RWPE2 (cell line): ENCODE data around the gene ACAP3.
A peak's percentile ranks its signal among the peaks of the same experiment; 100 is the strongest.

ENCODE experiments used
- ATAC-seq: fragments of 200-7000 bp; cut with Tn5 transposase; 3 replicates; pipeline ENCODE4 v1.9.1; 2021; ENCODE audit warnings: low read depth
- DNase-seq: peaks from one replicate; pipeline ENCODE4 v3.0.0-alpha.2; 2020; ENCODE audit warnings: low spot score
- H3K27ac ChIP-seq: fragments of 450-650 bp; 2 replicates; pipeline ENCODE4 v1.5.1; 2017; ENCODE audit warnings: mild to moderate bottlenecking; ENCODE audit not compliant: poor library complexity, severe bottlenecking
- H3K27me3 ChIP-seq: fragments of 250-450 bp; sonication (Bioruptor Pico); 2 replicates; pipeline ENCODE4 v1.5.1; 2021; ENCODE audit warnings: mild to moderate bottlenecking, moderate library complexity; ENCODE audit not compliant: insufficient read depth, poor library complexity, severe bottlenecking
- H3K36me3 ChIP-seq: fragments of 250-450 bp; sonication (Bioruptor Pico); 2 replicates; pipeline ENCODE4 v1.5.1; 2020; ENCODE audit warnings: low read depth, mild to moderate bottlenecking, moderate library complexity
- H3K4me1 ChIP-seq: fragments of 250-450 bp; sonication (Bioruptor Pico); 2 replicates; pipeline ENCODE4 v1.5.1; 2021; ENCODE audit warnings: mild to moderate bottlenecking, moderate library complexity; ENCODE audit not compliant: insufficient read depth, poor library complexity, severe bottlenecking
- H3K4me3 ChIP-seq: fragments of 250-450 bp; sonication (Bioruptor Pico); 2 replicates; pipeline ENCODE4 v1.5.1; 2021; ENCODE audit warnings: mild to moderate bottlenecking, moderate library complexity; ENCODE audit not compliant: severe bottlenecking
- H3K9me3 ChIP-seq: fragments of 250-450 bp; sonication (Bioruptor Pico); 2 replicates; pipeline ENCODE4 v1.5.1; 2021; ENCODE audit warnings: mild to moderate bottlenecking, moderate library complexity; ENCODE audit not compliant: severe bottlenecking
- TF ChIP-seq, protein P1 (sequence below): fragments of 450-650 bp; IDR thresholded peaks from one replicate; pipeline ENCODE4 v1.5.1; 2017; ENCODE audit warnings: mild to moderate bottlenecking, moderate library complexity; ENCODE audit not compliant: poor library complexity, severe bottlenecking

ACAP3 gene

DNA sequence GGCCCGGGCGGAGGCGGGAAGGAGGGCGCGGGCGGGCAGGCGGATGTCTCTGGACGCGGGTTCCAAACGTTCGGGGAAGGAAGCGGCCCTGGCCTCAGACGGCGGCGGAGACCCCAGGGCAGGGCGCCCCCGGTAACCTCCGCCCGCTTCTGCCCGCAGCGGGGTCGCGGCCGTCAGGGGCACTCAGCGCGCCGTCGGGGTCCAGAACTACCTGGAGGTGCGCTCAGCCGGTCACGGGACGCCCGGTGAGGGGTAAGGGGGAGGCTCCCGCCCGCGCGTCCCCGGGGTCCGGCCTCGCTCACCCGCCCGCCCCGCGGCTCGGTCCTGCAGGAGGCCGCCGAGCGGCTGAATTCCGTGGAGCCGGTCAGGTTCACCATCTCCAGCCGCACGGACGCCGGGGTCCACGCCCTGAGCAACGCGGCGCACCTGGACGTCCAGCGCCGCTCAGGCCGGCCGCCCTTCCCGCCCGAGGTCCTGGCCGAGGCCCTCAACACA, 1.1 kb upstream of the ACAP3 start:
- Histone ChIP-seq H3K36me3 (peaks cover 40% of the 10 kb centered on the region), H3K4me1 (peaks cover 23% of the 10 kb centered on the region), H3K4me3 (peak overlapping the region; percentile 86), H3K27me3 (no peaks in the 10 kb centered on the region), H3K27ac (peak overlapping the region; percentile 89), H3K9me3 (no peaks in the 10 kb centered on the region)
- DNase-seq (no peak), ATAC-seq (0 out of 3 replicates have a peak, but pooled peaks have one; percentile 0)
- TF ChIP-seq, protein P1, sequence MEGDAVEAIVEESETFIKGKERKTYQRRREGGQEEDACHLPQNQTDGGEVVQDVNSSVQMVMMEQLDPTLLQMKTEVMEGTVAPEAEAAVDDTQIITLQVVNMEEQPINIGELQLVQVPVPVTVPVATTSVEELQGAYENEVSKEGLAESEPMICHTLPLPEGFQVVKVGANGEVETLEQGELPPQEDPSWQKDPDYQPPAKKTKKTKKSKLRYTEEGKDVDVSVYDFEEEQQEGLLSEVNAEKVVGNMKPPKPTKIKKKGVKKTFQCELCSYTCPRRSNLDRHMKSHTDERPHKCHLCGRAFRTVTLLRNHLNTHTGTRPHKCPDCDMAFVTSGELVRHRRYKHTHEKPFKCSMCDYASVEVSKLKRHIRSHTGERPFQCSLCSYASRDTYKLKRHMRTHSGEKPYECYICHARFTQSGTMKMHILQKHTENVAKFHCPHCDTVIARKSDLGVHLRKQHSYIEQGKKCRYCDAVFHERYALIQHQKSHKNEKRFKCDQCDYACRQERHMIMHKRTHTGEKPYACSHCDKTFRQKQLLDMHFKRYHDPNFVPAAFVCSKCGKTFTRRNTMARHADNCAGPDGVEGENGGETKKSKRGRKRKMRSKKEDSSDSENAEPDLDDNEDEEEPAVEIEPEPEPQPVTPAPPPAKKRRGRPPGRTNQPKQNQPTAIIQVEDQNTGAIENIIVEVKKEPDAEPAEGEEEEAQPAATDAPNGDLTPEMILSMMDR: no peak

DNA sequence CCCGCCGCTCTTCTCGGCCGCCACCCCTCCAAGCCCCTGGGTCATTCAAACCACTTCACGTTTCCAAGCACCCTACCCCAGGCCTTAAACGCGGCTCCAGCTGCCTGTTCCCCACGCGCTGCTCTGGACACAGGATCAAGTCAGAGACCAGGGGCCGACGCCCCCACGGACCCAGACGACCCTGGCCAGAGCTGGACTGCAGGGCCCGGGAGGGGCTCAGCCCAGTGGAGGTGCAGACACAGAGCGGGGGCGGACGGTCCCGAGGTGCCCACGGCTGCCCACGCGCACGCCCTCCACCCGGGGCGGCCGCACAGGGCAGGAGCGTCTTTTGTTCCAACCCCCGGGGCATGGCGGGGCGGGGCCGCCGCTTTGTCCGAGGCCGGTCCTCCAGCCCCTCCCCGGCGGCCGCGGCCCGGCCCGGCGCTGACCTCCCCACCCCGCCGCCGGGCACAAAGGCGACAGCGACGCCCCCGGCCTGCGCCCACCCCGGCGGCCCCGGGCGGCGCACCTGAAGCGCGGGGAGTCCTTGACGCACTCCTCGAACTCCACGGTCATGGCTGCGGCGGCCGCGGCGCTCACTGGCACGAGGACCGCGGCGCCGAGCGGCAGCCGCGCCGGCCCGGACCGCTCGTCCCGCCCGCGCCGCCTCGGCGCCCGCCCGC, 338 bp downstream of the ACAP3 start:
- DNase-seq (no peak), ATAC-seq (no peak)
- peak overlapping the region; percentile 89 for H3K27ac ChIP-seq
- H3K4me3 ChIP-seq: peak overlapping the region; percentile 86
- no peaks in the 10 kb centered on the region for H3K9me3 ChIP-seq
- TF ChIP-seq, protein P1: no peak
- peaks cover 31% of the 10 kb centered on the region for H3K4me1 ChIP-seq
- H3K27me3 ChIP-seq: no peaks in the 10 kb centered on the region
- H3K36me3 ChIP-seq: peaks cover 25% of the 10 kb centered on the region

DNA sequence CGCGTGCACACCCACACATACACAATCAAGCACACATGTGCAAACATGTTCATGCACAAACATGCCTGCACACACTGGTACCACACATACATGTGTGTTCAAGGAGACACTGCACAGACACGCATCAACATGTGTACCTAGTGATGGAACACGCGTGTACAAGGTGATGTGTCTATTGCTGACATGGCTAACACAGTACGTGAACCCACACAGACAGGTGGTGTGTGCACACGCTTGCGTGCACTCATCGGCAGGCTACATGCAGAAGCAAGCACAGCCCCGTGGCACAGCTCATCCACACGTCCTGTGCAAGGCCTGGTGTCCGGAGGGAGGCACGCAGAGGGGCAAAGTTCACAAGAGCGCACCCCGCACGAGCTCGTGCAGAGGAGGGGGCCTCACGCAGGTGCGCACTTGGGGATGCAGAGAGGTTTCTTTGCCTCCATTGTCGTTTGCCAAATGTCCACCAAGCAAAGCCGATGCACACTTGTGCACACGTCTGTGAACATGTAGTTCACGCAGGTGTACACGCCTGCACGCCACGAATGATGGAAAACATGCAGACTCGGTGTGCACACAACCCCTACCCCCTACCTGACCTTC, 969 bp downstream of the ACAP3 start:
- Histone ChIP-seq H3K4me3 (peak overlapping the region; percentile 86), H3K4me1 (peaks cover 31% of the 10 kb centered on the region), H3K36me3 (peaks cover 23% of the 10 kb centered on the region), H3K27me3 (no peaks in the 10 kb centered on the region), H3K9me3 (no peaks in the 10 kb centered on the region), H3K27ac (peak overlapping the region; percentile 89)
- no peak for DNase-seq
- ATAC-seq: no peak
- TF ChIP-seq, protein P1: no peak

DNA sequence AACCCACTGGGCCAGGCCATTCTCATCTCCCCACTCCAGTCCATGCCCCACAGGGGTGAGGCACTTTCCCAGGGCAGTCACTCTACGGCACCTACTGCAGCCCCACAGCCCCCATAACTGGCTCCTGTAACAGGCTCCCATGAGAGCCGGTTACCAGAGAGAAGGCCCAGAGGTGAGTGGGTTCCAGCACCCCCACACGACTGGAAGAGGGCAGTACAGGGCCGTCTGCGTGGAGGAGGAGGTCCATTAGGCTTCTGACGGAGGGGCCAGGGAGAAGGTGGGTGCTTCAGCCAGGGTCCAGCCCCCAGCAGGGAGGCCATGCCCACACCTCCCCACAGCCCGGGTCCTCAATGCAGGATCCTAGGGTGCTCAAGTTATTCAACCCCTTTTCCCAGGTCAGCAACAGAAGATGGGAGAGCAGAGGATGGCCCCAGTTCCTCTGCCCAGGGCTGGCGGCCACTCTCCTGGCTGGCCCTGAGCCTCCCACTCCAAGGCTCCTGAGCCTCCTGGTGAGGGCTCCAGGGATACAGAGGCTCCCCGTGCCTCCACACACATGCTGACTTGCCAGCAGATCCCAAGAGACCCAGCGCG, 1.6 kb downstream of the ACAP3 start:
- Histone ChIP-seq H3K9me3 (no peaks in the 10 kb centered on the region), H3K4me1 (peaks cover 31% of the 10 kb centered on the region), H3K36me3 (peaks cover 17% of the 10 kb centered on the region), H3K4me3 (peak overlapping the region; percentile 86), H3K27me3 (no peaks in the 10 kb centered on the region), H3K27ac (peak overlapping the region; percentile 89)
- DNase-seq (no peak), ATAC-seq (no peak)
- TF ChIP-seq, protein P1: no peak
